GM23338 (cell line): ENCODE results near the gene STAU1. TPM values are rescaled to one million over a fixed set of nuclear protein-coding genes. Genes with fewer than 3 reads are reported as not detected.

ENCODE experiments used
- ATAC-seq: fragments of 200-7000 bp; cut with Tn5 transposase; 3 replicates; pipeline ENCODE4 v1.9.1; 2020
- DNase-seq: peaks from one replicate; pipeline ENCODE4 v3.0.0-alpha.2; 2015; ENCODE audit warnings: low spot score
- H2AFZ ChIP-seq: fragments of 200-600 bp; sonication (generic); 2 replicates; pipeline ENCODE4 v1.8.0; 2016; ENCODE audit warnings: antibody characterized with exemption, mild to moderate bottlenecking, moderate library complexity
- H3F3A ChIP-seq: fragments of 200-600 bp; sonication (generic); replicated peaks from 2 replicates; pipeline ENCODE4 v1.8.0; 2017; ENCODE audit warnings: antibody characterized with exemption, mixed run types, low read depth
- H3K27ac ChIP-seq: fragments of 200-600 bp; sonication (generic); 2 replicates; pipeline ENCODE4 v1.6.1; 2016; ENCODE audit warnings: low read depth
- H3K27me3 ChIP-seq: fragments of 200-600 bp; sonication (generic); 2 replicates; pipeline ENCODE4 v1.8.0; 2016; ENCODE audit warnings: mild to moderate bottlenecking, mixed run types, moderate library complexity; ENCODE audit not compliant: insufficient read depth
- H3K36me3 ChIP-seq: fragments of 200-600 bp; sonication (generic); 2 replicates; pipeline ENCODE4 v1.8.0; 2016; ENCODE audit warnings: mild to moderate bottlenecking; ENCODE audit not compliant: insufficient read depth
- H3K4me1 ChIP-seq: fragments of 200-600 bp; sonication (generic); 2 replicates; pipeline ENCODE4 v1.8.0; 2016; ENCODE audit warnings: mild to moderate bottlenecking, moderate library complexity; ENCODE audit not compliant: insufficient read depth
- H3K4me2 ChIP-seq: fragments of 200-600 bp; sonication (generic); 2 replicates; pipeline ENCODE4 v1.7.1; 2017; ENCODE audit warnings: mixed run types
- H3K4me3 ChIP-seq: fragments of 200-600 bp; sonication (generic); 2 replicates; pipeline ENCODE4 v1.6.1; 2016; ENCODE audit warnings: mixed run types
- H3K79me2 ChIP-seq: fragments of 200-600 bp; sonication (generic); replicated peaks from 2 replicates; pipeline ENCODE4 v1.8.0; 2017; ENCODE audit warnings: mild to moderate bottlenecking; ENCODE audit not compliant: insufficient read depth
- H3K9me2 ChIP-seq: fragments of 200-600 bp; sonication (generic); 2 replicates; pipeline ENCODE4 v1.8.0; 2017; ENCODE audit not compliant: insufficient read depth
- H4K20me1 ChIP-seq: fragments of 200-600 bp; sonication (generic); replicated peaks from 2 replicates; pipeline ENCODE4 v1.8.0; 2017; ENCODE audit warnings: mild to moderate bottlenecking; ENCODE audit not compliant: insufficient read depth
- H3K27ac Mint-ChIP-seq: 2 replicates; pipeline ENCODE4 v1.8.0; 2020; ENCODE audit warnings: inconsistent platforms, mild to moderate bottlenecking, moderate library complexity, mixed read lengths
- H3K27me3 Mint-ChIP-seq: 3 replicates; pipeline ENCODE4 v1.8.0; 2022; ENCODE audit warnings: low read depth, mild to moderate bottlenecking, moderate library complexity, mixed read lengths, inconsistent platforms; ENCODE audit not compliant: insufficient read depth, poor library complexity
- H3K36me3 Mint-ChIP-seq: 3 replicates; pipeline ENCODE4 v1.8.0; 2021; ENCODE audit warnings: low read depth, mild to moderate bottlenecking, inconsistent platforms, moderate library complexity, mixed read lengths
- H3K4me1 Mint-ChIP-seq: 3 replicates; pipeline ENCODE4 v1.8.0; 2020; ENCODE audit warnings: mild to moderate bottlenecking, inconsistent platforms, mixed read lengths
- H3K4me3 Mint-ChIP-seq: 3 replicates; pipeline ENCODE4 v1.8.0; 2021; ENCODE audit warnings: moderate library complexity, mild to moderate bottlenecking, inconsistent platforms, mixed read lengths
- H3K9me3 Mint-ChIP-seq: 3 replicates; pipeline ENCODE4 v1.8.0; 2020; ENCODE audit warnings: moderate library complexity, mild to moderate bottlenecking, inconsistent platforms, mixed read lengths
- CREB1 ChIP-seq: fragments of 250-450 bp; sonication (Bioruptor Pico); IDR thresholded peaks from 2 replicates; pipeline ENCODE4 v1.5.0; 2020; ENCODE audit warnings: low read depth, mild to moderate bottlenecking, moderate library complexity
- CTCF ChIP-seq, 2 experiments: fragments of 200-600 bp in 1 of 2; sonication (generic) in 1 of 2; conservative IDR thresholded peaks; 2 replicates each; pipeline versions ENCODE4 v1.5.1 to v1.6.1; 2016 to 2017; ENCODE audit warnings: antibody characterized with exemption in 2 of 2, low read depth in 2 of 2, mild to moderate bottlenecking in 2 of 2, moderate library complexity in 1 of 2
- ETS1 ChIP-seq: IDR thresholded peaks from 2 replicates; pipeline ENCODE4 v1.6.1; 2016; ENCODE audit warnings: antibody characterized with exemption
- EZH2 ChIP-seq: fragments of 200-600 bp; sonication (generic); IDR thresholded peaks from one replicate; pipeline ENCODE4 v1.8.0; 2017; ENCODE audit warnings: antibody characterized with exemption, mild to moderate bottlenecking, low read depth; ENCODE audit not compliant: unreplicated experiment
- EZH2phosphoT487 ChIP-seq: fragments of 200-600 bp; sonication (generic); IDR thresholded peaks from one replicate; pipeline ENCODE4 v1.8.1; 2018; ENCODE audit warnings: antibody characterized with exemption; ENCODE audit not compliant: unreplicated experiment
- JUNB ChIP-seq: IDR thresholded peaks from one replicate; pipeline ENCODE4 v1.6.1; 2016; ENCODE audit warnings: antibody characterized with exemption; ENCODE audit not compliant: unreplicated experiment
- NANOG ChIP-seq: IDR thresholded peaks from 2 replicates; pipeline ENCODE4 v1.6.1; 2016; ENCODE audit warnings: antibody characterized with exemption, borderline replicate concordance
- POLR2AphosphoS5 ChIP-seq: IDR thresholded peaks from 2 replicates; pipeline ENCODE4 v1.6.1; 2016; ENCODE audit warnings: antibody characterized with exemption, low read depth
- REST ChIP-seq: IDR thresholded peaks from one replicate; pipeline ENCODE4 v1.6.1; 2018; ENCODE audit warnings: antibody characterized with exemption; ENCODE audit not compliant: unreplicated experiment
- STAT1 ChIP-seq: IDR thresholded peaks from one replicate; pipeline ENCODE4 v1.6.1; 2016; ENCODE audit warnings: antibody characterized with exemption; ENCODE audit not compliant: unreplicated experiment
- ZNF114 ChIP-seq: fragments of 250-450 bp; sonication (Bioruptor Pico); IDR thresholded peaks from 2 replicates; pipeline ENCODE4 v1.5.0; 2020; ENCODE audit warnings: mild to moderate bottlenecking, moderate library complexity
- ZNF331 ChIP-seq: fragments of 250-450 bp; sonication (Bioruptor Pico); IDR thresholded peaks from 2 replicates; pipeline ENCODE4 v1.5.0; 2020; ENCODE audit warnings: low read depth, mild to moderate bottlenecking, moderate library complexity
- ZNF462 ChIP-seq: fragments of 250-450 bp; sonication (Bioruptor Pico); IDR thresholded peaks from 2 replicates; pipeline ENCODE4 v1.5.0; 2020; ENCODE audit warnings: mild to moderate bottlenecking, moderate library complexity
- polyA plus RNA-seq: library from polyadenylated mRNA; unstranded; fragments of >200 nt; fragmentation: Nextera tagmentation; extraction: Ambion mirVana; gene quantifications from 2 replicates; pipeline ENCODE4 v1.2.1, GENCODE V29; 2016
- total RNA-seq: library from RNA; depleted of rRNA; stranded (reverse); fragments of >200 nt; shearing (Covaris generic); gene quantifications from 2 replicates; pipeline ENCODE4 v1.2.3, GENCODE V29; 2014

Gene STAU1
- total and polyA plus RNA-seq, 2 experiments from 2014 or later: 102 TPM

GRCh38 chr20:49174183-49174582 lies 14.0 kb downstream of the STAU1 start:
- Mint-ChIP-seq H3K4me3 (no peak overlapping the region), H3K9me3 (no peaks in the 10 kb centered on the region), H3K27me3 (no peaks in the 10 kb centered on the region), H3K4me1 (peaks cover 2% of the 10 kb centered on the region; the same call in 1 of the 3 replicates), H3K36me3 (peaks cover 39% of the 10 kb centered on the region), H3K27ac (no peak overlapping the region)
- Histone ChIP-seq H3K27ac (no peak overlapping the region), H3K27me3 (no peaks in the 10 kb centered on the region), H3K4me1 (no peaks in the 10 kb centered on the region), H3K4me3 (no peak overlapping the region), H3K4me2 (no peak overlapping the region), H3K79me2 (peaks cover 99% of the 10 kb centered on the region), H3F3A (no peaks in the 10 kb centered on the region), H3K36me3 (peaks cover 10% of the 10 kb centered on the region; the same call in 1 of the 2 replicates), H2AFZ (no peak overlapping the region), H4K20me1 (peaks cover 58% of the 10 kb centered on the region; the same call in 1 of the 2 replicates), H3K9me2 (no peaks in the 10 kb centered on the region)
- DNase-seq (no peak), ATAC-seq (no peak)
- TF ChIP-seq ETS1 (no peak), ZNF462 (CRISPR knock-in tag) (no peak), EZH2phosphoT487 (no peak), REST (no peak), CREB1 (CRISPR knock-in tag) (no peak), CTCF (conservative IDR thresholded peaks at IDR 0.05; ENCODE audit: low read depth in 2 of 2) (no peak), EZH2 (no peak), STAT1 (no peak), POLR2AphosphoS5 (no peak), ZNF331 (CRISPR knock-in tag) (no peak), NANOG (no peak), ZNF114 (no peak), JUNB (no peak)
